Measurements from ENCODE around the gene GORASP1. TPM values are rescaled to one million over a fixed set of nuclear protein-coding genes. Genes with fewer than 3 reads are reported as not detected.
A peak's percentile ranks its signal among the peaks of the same experiment; 100 is the strongest.

GORASP1 gene
- total RNA-seq, 1 donor from 2014 or later: 11.5 TPM

GRCh38 chr3:39134305-39134704 lies 26.9 kb upstream of the GORASP1 start:
- H3K36me3 ChIP-seq (ENCODE audit: control insufficient read depth in 3 of 3, insufficient read depth in 3 of 3, low read length in 3 of 3): peaks cover 0 to 4% (median 2%) of the 10 kb centered on the region in 3 donors
- H3K4me3 ChIP-seq (ENCODE audit: low read length in 3 of 3): no peak overlapping the region
- H3K9ac ChIP-seq (ENCODE audit: low read depth in 1 of 3, low read length in 3 of 3): no peak overlapping the region
- no peaks in the 10 kb centered on the region for H3K9me3 ChIP-seq (ENCODE audit: control insufficient read depth in 3 of 3, low read length in 3 of 3)
- no peak overlapping the region for H3K27ac ChIP-seq (ENCODE audit: low read depth, low read length)
- peaks cover 0 to 11% (median 3%) of the 10 kb centered on the region in 3 donors for H3K4me1 ChIP-seq (ENCODE audit: control insufficient read depth in 3 of 3, insufficient read depth in 3 of 3, low read length in 3 of 3)
- no peaks in the 10 kb centered on the region for H3K27me3 ChIP-seq (ENCODE audit: control insufficient read depth in 3 of 3, insufficient read depth in 3 of 3, low read length in 3 of 3)

GRCh38 chr3:39133822-39134221 lies 26.4 kb upstream of the GORASP1 start:
- H3K9ac ChIP-seq (ENCODE audit: low read depth in 1 of 3, low read length in 3 of 3): no peak overlapping the region
- no peaks in the 10 kb centered on the region for H3K9me3 ChIP-seq (ENCODE audit: control insufficient read depth in 3 of 3, low read length in 3 of 3)
- peaks cover 0 to 9% (median 0%) of the 10 kb centered on the region in 3 donors for H3K4me1 ChIP-seq (ENCODE audit: control insufficient read depth in 3 of 3, insufficient read depth in 3 of 3, low read length in 3 of 3)
- no peak overlapping the region for H3K27ac ChIP-seq (ENCODE audit: low read depth, low read length)
- no peak overlapping the region for H3K4me3 ChIP-seq (ENCODE audit: low read length in 3 of 3)
- no peaks in the 10 kb centered on the region for H3K27me3 ChIP-seq (ENCODE audit: control insufficient read depth in 3 of 3, insufficient read depth in 3 of 3, low read length in 3 of 3)
- H3K36me3 ChIP-seq (ENCODE audit: control insufficient read depth in 3 of 3, insufficient read depth in 3 of 3, low read length in 3 of 3): peaks cover 0 to 4% (median 2%) of the 10 kb centered on the region in 3 donors

- Histone ChIP-seq H3K27ac (ENCODE audit: low read depth, low read length) (no peak overlapping the region), H3K9ac (ENCODE audit: low read depth in 1 of 3, low read length in 3 of 3) (no peak overlapping the region), H3K36me3 (ENCODE audit: control insufficient read depth in 3 of 3, insufficient read depth in 3 of 3, low read length in 3 of 3) (peaks cover 0 to 2% (median under 1%) of the 10 kb centered on the region in 3 donors), H3K4me1 (ENCODE audit: control insufficient read depth in 3 of 3, insufficient read depth in 3 of 3, low read length in 3 of 3) (peaks cover 0 to 9% (median 0%) of the 10 kb centered on the region in 3 donors), H3K4me3 (ENCODE audit: low read length in 3 of 3) (no peak overlapping the region), H3K9me3 (ENCODE audit: control insufficient read depth in 3 of 3, low read length in 3 of 3) (no peaks in the 10 kb centered on the region), H3K27me3 (ENCODE audit: control insufficient read depth in 3 of 3, insufficient read depth in 3 of 3, low read length in 3 of 3) (no peaks in the 10 kb centered on the region)
Observed at GRCh38 chr3:39133093-39133490, 25.7 kb upstream of the GORASP1 start.

- Histone ChIP-seq H3K9me3 (ENCODE audit: control insufficient read depth in 3 of 3, low read length in 3 of 3) (no peaks in the 10 kb centered on the region), H3K36me3 (ENCODE audit: control insufficient read depth in 3 of 3, insufficient read depth in 3 of 3, low read length in 3 of 3) (peaks cover 0 to 2% (median 0%) of the 10 kb centered on the region in 3 donors), H3K9ac (ENCODE audit: low read depth in 1 of 3, low read length in 3 of 3) (no peak overlapping the region), H3K27ac (ENCODE audit: low read depth, low read length) (no peak overlapping the region), H3K4me1 (ENCODE audit: control insufficient read depth in 3 of 3, insufficient read depth in 3 of 3, low read length in 3 of 3) (peaks cover 0 to 9% (median 0%) of the 10 kb centered on the region in 3 donors), H3K27me3 (ENCODE audit: control insufficient read depth in 3 of 3, insufficient read depth in 3 of 3, low read length in 3 of 3) (no peaks in the 10 kb centered on the region), H3K4me3 (ENCODE audit: low read length in 3 of 3) (no peak overlapping the region)
Observed at GRCh38 chr3:39132096-39133092, 25.0 kb upstream of the GORASP1 start.

- H3K9me3 ChIP-seq (ENCODE audit: control insufficient read depth in 3 of 3, low read length in 3 of 3): no peaks in the 10 kb centered on the region
- H3K27ac ChIP-seq (ENCODE audit: low read depth, low read length): no peak overlapping the region
- no peak overlapping the region for H3K9ac ChIP-seq (ENCODE audit: low read depth in 1 of 3, low read length in 3 of 3)
- H3K4me1 ChIP-seq (ENCODE audit: control insufficient read depth in 3 of 3, insufficient read depth in 3 of 3, low read length in 3 of 3): peaks cover 0 to 16% (median 12%) of the 10 kb centered on the region in 3 donors
- no peak overlapping the region for H3K4me3 ChIP-seq (ENCODE audit: low read length in 3 of 3)
- H3K36me3 ChIP-seq (ENCODE audit: control insufficient read depth in 3 of 3, insufficient read depth in 3 of 3, low read length in 3 of 3): no peaks in the 10 kb centered on the region
- H3K27me3 ChIP-seq (ENCODE audit: control insufficient read depth in 3 of 3, insufficient read depth in 3 of 3, low read length in 3 of 3): no peaks in the 10 kb centered on the region
Observed at GRCh38 chr3:39130693-39131265, 23.4 kb upstream of the GORASP1 start.

- Histone ChIP-seq H3K9me3 (ENCODE audit: control insufficient read depth in 3 of 3, low read length in 3 of 3) (no peaks in the 10 kb centered on the region), H3K27me3 (ENCODE audit: control insufficient read depth in 3 of 3, insufficient read depth in 3 of 3, low read length in 3 of 3) (no peaks in the 10 kb centered on the region), H3K4me1 (ENCODE audit: control insufficient read depth in 3 of 3, insufficient read depth in 3 of 3, low read length in 3 of 3) (peaks cover 0 to 12% (median 10%) of the 10 kb centered on the region in 3 donors), H3K4me3 (ENCODE audit: low read length in 3 of 3) (no peak overlapping the region), H3K27ac (ENCODE audit: low read depth, low read length) (no peak overlapping the region), H3K9ac (ENCODE audit: low read depth in 1 of 3, low read length in 3 of 3) (peak overlapping the region in 1 of 3 donors; percentile 12), H3K36me3 (ENCODE audit: control insufficient read depth in 3 of 3, insufficient read depth in 3 of 3, low read length in 3 of 3) (no peaks in the 10 kb centered on the region)
Observed at GRCh38 chr3:39130026-39130425, 22.6 kb upstream of the GORASP1 start.

GRCh38 chr3:39128951-39129350 lies 21.5 kb upstream of the GORASP1 start:
- Histone ChIP-seq H3K9ac (ENCODE audit: low read depth in 1 of 3, low read length in 3 of 3) (no peak overlapping the region), H3K4me3 (ENCODE audit: low read length in 3 of 3) (no peak overlapping the region), H3K9me3 (ENCODE audit: control insufficient read depth in 3 of 3, low read length in 3 of 3) (no peaks in the 10 kb centered on the region)

GRCh38 chr3:39127908-39128304 lies 20.5 kb upstream of the GORASP1 start:
- no peaks in the 10 kb centered on the region for H3K36me3 ChIP-seq (ENCODE audit: control insufficient read depth in 3 of 3, insufficient read depth in 3 of 3, low read length in 3 of 3)
- no peak overlapping the region for H3K9ac ChIP-seq (ENCODE audit: low read depth in 1 of 3, low read length in 3 of 3)
- no peaks in the 10 kb centered on the region for H3K9me3 ChIP-seq (ENCODE audit: control insufficient read depth in 3 of 3, low read length in 3 of 3)
- H3K27me3 ChIP-seq (ENCODE audit: control insufficient read depth in 3 of 3, insufficient read depth in 3 of 3, low read length in 3 of 3): no peaks in the 10 kb centered on the region
- peaks cover 0 to 12% (median 6%) of the 10 kb centered on the region in 3 donors for H3K4me1 ChIP-seq (ENCODE audit: control insufficient read depth in 3 of 3, insufficient read depth in 3 of 3, low read length in 3 of 3)
- H3K4me3 ChIP-seq (ENCODE audit: low read length in 3 of 3): no peak overlapping the region
- H3K27ac ChIP-seq (ENCODE audit: low read depth, low read length): no peak overlapping the region

More at GRCh38 chr3:39128951-39129350, 21.5 kb upstream of the GORASP1 start:
- H3K27me3 ChIP-seq (ENCODE audit: control insufficient read depth in 3 of 3, insufficient read depth in 3 of 3, low read length in 3 of 3): no peaks in the 10 kb centered on the region
- peaks cover 0 to 12% (median 6%) of the 10 kb centered on the region in 3 donors for H3K4me1 ChIP-seq (ENCODE audit: control insufficient read depth in 3 of 3, insufficient read depth in 3 of 3, low read length in 3 of 3)
- H3K27ac ChIP-seq (ENCODE audit: low read depth, low read length): no peak overlapping the region
- no peaks in the 10 kb centered on the region for H3K36me3 ChIP-seq (ENCODE audit: control insufficient read depth in 3 of 3, insufficient read depth in 3 of 3, low read length in 3 of 3)

- H3K4me3 ChIP-seq (ENCODE audit: low read length in 3 of 3): no peak overlapping the region
- H3K36me3 ChIP-seq (ENCODE audit: control insufficient read depth in 3 of 3, insufficient read depth in 3 of 3, low read length in 3 of 3): no peaks in the 10 kb centered on the region
- no peaks in the 10 kb centered on the region for H3K27me3 ChIP-seq (ENCODE audit: control insufficient read depth in 3 of 3, insufficient read depth in 3 of 3, low read length in 3 of 3)
- no peaks in the 10 kb centered on the region for H3K9me3 ChIP-seq (ENCODE audit: control insufficient read depth in 3 of 3, low read length in 3 of 3)
- no peak overlapping the region for H3K9ac ChIP-seq (ENCODE audit: low read depth in 1 of 3, low read length in 3 of 3)
- peaks cover 0 to 12% (median 6%) of the 10 kb centered on the region in 3 donors for H3K4me1 ChIP-seq (ENCODE audit: control insufficient read depth in 3 of 3, insufficient read depth in 3 of 3, low read length in 3 of 3)
- H3K27ac ChIP-seq (ENCODE audit: low read depth, low read length): no peak overlapping the region
Observed at GRCh38 chr3:39127269-39127907, 20.0 kb upstream of the GORASP1 start.
